Panc1 (cell line): ENCODE data around the gene ZNF521. TPM values are rescaled to one million over a fixed set of nuclear protein-coding genes. Genes with fewer than 3 reads are reported as not detected.

ENCODE experiments used
- ATAC-seq: fragments of 200-7000 bp; cut with Tn5 transposase; 2 replicates; pipeline ENCODE4 v1.9.1; 2020; ENCODE audit warnings: mild to moderate bottlenecking, moderate library complexity
- BruUV-seq: library from RNA; stranded (reverse); fragments of 400-500 nt; replicated peaks from 2 replicates; lab custom pipeline; 2021; lab: Mats Ljungman, UMichigan
- CTCF ChIA-PET: fragments of 300-600 bp; sonication (Branson Sonifier 250); formaldehyde crosslinking; loops from one replicate; lab custom pipeline; 2022; ENCODE audit warnings: antibody characterized with exemption; lab: Charles Lee
- POLR2A ChIA-PET: fragments of 300-600 bp; sonication (Branson Sonifier 250); formaldehyde crosslinking; loops from one replicate; lab custom pipeline; 2022; ENCODE audit warnings: antibody characterized with exemption; lab: Charles Lee
- DNase-seq: peaks from one replicate; pipeline ENCODE4 v3.0.0-alpha.2; 2010; ENCODE audit warnings: low read depth, low spot score
- H3K27ac ChIP-seq: 2 replicates; pipeline ENCODE4 v1.5.1; 2011; ENCODE audit warnings: mild to moderate bottlenecking, low read length, inconsistent platforms
- H3K27me3 ChIP-seq: fragments of 200-500 bp; sonication (Bioruptor generic); 2 replicates; pipeline ENCODE4 v1.6.0; 2014; ENCODE audit warnings: low read length, inconsistent platforms; ENCODE audit not compliant: control insufficient read depth, insufficient read depth
- H3K36me3 ChIP-seq: fragments of 200-500 bp; sonication (Bioruptor generic); 2 replicates; pipeline ENCODE4 v1.5.1; 2014; ENCODE audit warnings: inconsistent platforms, mild to moderate bottlenecking, low read length, moderate library complexity; ENCODE audit not compliant: control insufficient read depth, insufficient read depth
- H3K4me1 ChIP-seq: 2 replicates; pipeline ENCODE4 v1.5.1; 2011; ENCODE audit warnings: inconsistent platforms, mild to moderate bottlenecking, low read length, moderate library complexity; ENCODE audit not compliant: control insufficient read depth, insufficient read depth
- H3K4me3 ChIP-seq, 2 experiments: 2 replicates each; pipeline ENCODE4 v1.5.1; 2011 to 2012; ENCODE audit warnings: low read depth in 2 of 2, low read length in 2 of 2, mild to moderate bottlenecking in 2 of 2, inconsistent platforms in 1 of 2, moderate library complexity in 1 of 2
- H3K9me3 ChIP-seq: fragments of 200-500 bp; sonication (Bioruptor generic); 2 replicates; pipeline ENCODE4 v1.5.1; 2014; ENCODE audit warnings: low read depth, mild to moderate bottlenecking, inconsistent platforms, low read length, moderate library complexity; ENCODE audit not compliant: control insufficient read depth, insufficient read depth
- POLR2AphosphoS5 ChIP-seq: IDR thresholded peaks from 2 replicates; pipeline ENCODE4 v1.6.1; 2012; ENCODE audit warnings: mild to moderate bottlenecking, low read depth, low read length, moderate library complexity
- REST ChIP-seq, 2 experiments: IDR thresholded peaks; 2 replicates each; pipeline ENCODE4 v1.6.1; 2011 to 2012; ENCODE audit warnings: low read depth in 2 of 2, control low read depth in 1 of 2, low read length in 1 of 2, mild to moderate bottlenecking in 1 of 2, moderate library complexity in 1 of 2; ENCODE audit not compliant: insufficient read depth in 1 of 2
- SIN3A ChIP-seq: IDR thresholded peaks from 2 replicates; pipeline ENCODE4 v1.6.1; 2012; ENCODE audit warnings: low read depth, mild to moderate bottlenecking, low read length, moderate library complexity, borderline replicate concordance; ENCODE audit not compliant: insufficient read depth
- TCF7L2 ChIP-seq: IDR thresholded peaks from 2 replicates; pipeline ENCODE4 v1.6.1; 2011; ENCODE audit warnings: mild to moderate bottlenecking, low read depth, low read length, inconsistent platforms
- in situ Hi-C: cut with HindIII; loops from 2 replicates; pipeline ENCODE4 v1.10.0; 2016; ENCODE audit warnings: low sequenced_read_pairs, low pct_unique_long_range_greater_than_20kb
- intact Hi-C: fragments of 100-400 bp; cut with micrococcal nuclease; formaldehyde crosslinking; loops from one replicate; pipeline ENCODE4 v1.10.0; 2022; ENCODE audit not compliant: unreplicated experiment
- total RNA-seq: library from RNA; stranded (reverse); gene quantifications from one replicate; pipeline ENCODE4 v1.2.1, GENCODE V29; 2021; ENCODE audit not compliant: unreplicated experiment
- TF ChIP-seq, protein P1 (sequence below): fragments of 450-650 bp; IDR thresholded peaks from 2 replicates; pipeline ENCODE4 v1.5.1; 2017; ENCODE audit warnings: mild to moderate bottlenecking

Gene ZNF521
- total RNA-seq, 1 experiment from 2014 or later = 0.15 TPM

DNA sequence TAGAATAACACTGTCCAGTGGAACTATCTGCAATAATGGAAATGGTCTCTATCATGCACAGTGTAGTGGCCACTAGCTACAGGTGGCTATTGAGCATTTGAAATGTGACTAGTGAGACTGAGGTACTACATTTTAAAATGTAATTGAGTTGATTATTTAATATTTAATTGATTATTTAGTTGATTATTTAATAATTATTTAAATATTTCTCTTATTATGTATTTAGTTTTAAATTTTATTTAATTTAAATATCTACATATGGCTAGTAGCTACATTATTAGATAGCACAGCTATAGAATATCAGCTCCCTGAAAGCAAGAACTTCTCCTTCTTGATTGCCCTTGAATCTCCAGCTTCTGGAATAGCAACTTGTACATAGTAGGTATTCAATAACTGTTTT is 12.8 kb upstream of the ZNF521 start:
- in situ Hi-C loops = no loop called here
- no peak for ATAC-seq

GRCh38 chr18:25360301-25360899 is 8.4 kb upstream of the ZNF521 start:
- BruUV-seq = no TSS peak
- Histone ChIP-seq H3K4me1 (no peaks in the 10 kb centered on the region), H3K36me3 (no peaks in the 10 kb centered on the region), H3K9me3 (no peaks in the 10 kb centered on the region), H3K27me3 (peaks cover 3% of the 10 kb centered on the region), H3K27ac (no peak overlapping the region), H3K4me3 (no peak overlapping the region)
- POLR2A ChIA-PET = no interaction called here
- intact Hi-C loops = no loop called here
- no peak for ATAC-seq
- DNase-seq = no peak
- CTCF ChIA-PET = no interaction called here
- TF ChIP-seq, protein P1, sequence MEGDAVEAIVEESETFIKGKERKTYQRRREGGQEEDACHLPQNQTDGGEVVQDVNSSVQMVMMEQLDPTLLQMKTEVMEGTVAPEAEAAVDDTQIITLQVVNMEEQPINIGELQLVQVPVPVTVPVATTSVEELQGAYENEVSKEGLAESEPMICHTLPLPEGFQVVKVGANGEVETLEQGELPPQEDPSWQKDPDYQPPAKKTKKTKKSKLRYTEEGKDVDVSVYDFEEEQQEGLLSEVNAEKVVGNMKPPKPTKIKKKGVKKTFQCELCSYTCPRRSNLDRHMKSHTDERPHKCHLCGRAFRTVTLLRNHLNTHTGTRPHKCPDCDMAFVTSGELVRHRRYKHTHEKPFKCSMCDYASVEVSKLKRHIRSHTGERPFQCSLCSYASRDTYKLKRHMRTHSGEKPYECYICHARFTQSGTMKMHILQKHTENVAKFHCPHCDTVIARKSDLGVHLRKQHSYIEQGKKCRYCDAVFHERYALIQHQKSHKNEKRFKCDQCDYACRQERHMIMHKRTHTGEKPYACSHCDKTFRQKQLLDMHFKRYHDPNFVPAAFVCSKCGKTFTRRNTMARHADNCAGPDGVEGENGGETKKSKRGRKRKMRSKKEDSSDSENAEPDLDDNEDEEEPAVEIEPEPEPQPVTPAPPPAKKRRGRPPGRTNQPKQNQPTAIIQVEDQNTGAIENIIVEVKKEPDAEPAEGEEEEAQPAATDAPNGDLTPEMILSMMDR = no peak
- TF ChIP-seq SIN3A (no peak), POLR2AphosphoS5 (no peak), REST (IDR thresholded peaks at IDR 0.05; ENCODE audit: insufficient read depth in 1 of 2, low read depth in 2 of 2, low read length in 1 of 2) (no peak)
- in situ Hi-C loops = no loop called here

More for the DNA sequence above, 12.8 kb upstream of the ZNF521 start:
- Histone ChIP-seq H3K4me1 (no peaks in the 10 kb centered on the region), H3K4me3 (no peak overlapping the region), H3K36me3 (no peaks in the 10 kb centered on the region), H3K27ac (no peak overlapping the region), H3K27me3 (no peaks in the 10 kb centered on the region; the same call in 1 of the 2 replicates), H3K9me3 (no peaks in the 10 kb centered on the region)
- no peak for DNase-seq
- BruUV-seq = no TSS peak
- TF ChIP-seq POLR2AphosphoS5 (no peak), SIN3A (no peak), REST (IDR thresholded peaks at IDR 0.05; ENCODE audit: insufficient read depth in 1 of 2, low read depth in 2 of 2, low read length in 1 of 2) (no peak), TCF7L2 (no peak)
- TF ChIP-seq, protein P1 = no peak
- intact Hi-C loops = no loop called here
- POLR2A ChIA-PET = no interaction called here
- CTCF ChIA-PET = no interaction called here
